IMR-90 (cell line): ENCODE results near the gene IFIT1B. TPM values are rescaled to one million over a fixed set of nuclear protein-coding genes. Genes with fewer than 3 reads are reported as not detected.

Experiments
- ATAC-seq: fragments of 200-7000 bp; cut with Tn5 transposase; 2 replicates; pipeline ENCODE4 v1.9.1; 2020; ENCODE audit warnings: low read depth, mild to moderate bottlenecking, moderate library complexity
- BruUV-seq: library from RNA; stranded (reverse); fragments of 400-500 nt; replicated peaks from 2 replicates; lab custom pipeline; 2021; lab: Mats Ljungman, UMichigan
- CTCF ChIA-PET: fragments of 300-600 bp; formaldehyde crosslinking; extraction: SDS; loops from one replicate; lab custom pipeline; 2021; ENCODE audit warnings: antibody characterized with exemption; lab: Yijun Ruan, JAX
- POLR2A ChIA-PET: fragments of 300-600 bp; sonication (Branson Sonifier 250); formaldehyde crosslinking; loops from one replicate; lab custom pipeline; 2022; ENCODE audit warnings: antibody characterized with exemption; ENCODE audit not compliant: unreplicated experiment; lab: Charles Lee
- DNase-seq: peaks from one replicate; pipeline ENCODE4 v3.0.0; 2013
- H2AFZ ChIP-seq: replicated peaks from 2 replicates; pipeline ENCODE3; 2013; ENCODE audit warnings: low read length, mild to moderate bottlenecking; ENCODE audit not compliant: poor library complexity
- H2AK5ac ChIP-seq: 2 replicates; pipeline ENCODE4 v1.6.1; 2013; ENCODE audit warnings: low read depth, low read length, inconsistent platforms
- H2AK9ac ChIP-seq: replicated peaks from 2 replicates; pipeline ENCODE3; 2013; ENCODE audit warnings: mild to moderate bottlenecking, low read depth, low read length, moderate library complexity; ENCODE audit not compliant: poor library complexity
- H2BK120ac ChIP-seq: 2 replicates; pipeline ENCODE4 v1.6.1; 2013; ENCODE audit warnings: low read depth, low read length, inconsistent platforms
- H2BK15ac ChIP-seq: 3 replicates; pipeline ENCODE4 v1.6.1; 2013; ENCODE audit warnings: low read depth, low read length, inconsistent platforms
- H2BK20ac ChIP-seq: 2 replicates; pipeline ENCODE4 v1.6.1; 2013; ENCODE audit warnings: low read depth, mild to moderate bottlenecking, inconsistent platforms, low read length, moderate library complexity
- H2BK5ac ChIP-seq: 2 replicates; pipeline ENCODE4 v1.6.1; 2013; ENCODE audit warnings: mild to moderate bottlenecking, low read depth, low read length, inconsistent platforms; ENCODE audit not compliant: poor library complexity, severe bottlenecking
- H3K14ac ChIP-seq: replicated peaks from 2 replicates; pipeline ENCODE4 v1.6.1; 2013; ENCODE audit warnings: low read depth, low read length, inconsistent platforms
- H3K18ac ChIP-seq: 2 replicates; pipeline ENCODE4 v1.6.1; 2013; ENCODE audit warnings: low read depth, low read length, control low read depth
- H3K23ac ChIP-seq: 2 replicates; pipeline ENCODE4 v1.6.1; 2013; ENCODE audit warnings: low read depth, low read length, inconsistent platforms
- H3K27ac ChIP-seq: 2 replicates; pipeline ENCODE4 v1.5.1; 2013; ENCODE audit warnings: mild to moderate bottlenecking, control low read depth, low read length; ENCODE audit not compliant: insufficient read depth
- H3K27me3 ChIP-seq: 2 replicates; pipeline ENCODE4 v1.6.1; 2013; ENCODE audit warnings: low read length; ENCODE audit not compliant: control insufficient read depth, insufficient read depth
- H3K36me3 ChIP-seq: 2 replicates; pipeline ENCODE4 v1.6.1; 2013; ENCODE audit warnings: low read length, mixed read lengths; ENCODE audit not compliant: control insufficient read depth, insufficient read depth
- H3K4ac ChIP-seq: 2 replicates; pipeline ENCODE4 v1.6.1; 2013; ENCODE audit warnings: low read depth, low read length, inconsistent platforms
- H3K4me1 ChIP-seq: 2 replicates; pipeline ENCODE4 v1.6.1; 2013; ENCODE audit warnings: low read length, mixed read lengths; ENCODE audit not compliant: control insufficient read depth, insufficient read depth
- H3K4me2 ChIP-seq: 2 replicates; pipeline ENCODE4 v1.6.1; 2013; ENCODE audit warnings: low read depth, mild to moderate bottlenecking, control low read depth, low read length, moderate library complexity
- H3K4me3 ChIP-seq: 2 replicates; pipeline ENCODE4 v1.5.1; 2013; ENCODE audit warnings: low read depth, mild to moderate bottlenecking, control low read depth, low read length, moderate library complexity; ENCODE audit not compliant: insufficient read depth
- H3K56ac ChIP-seq: 2 replicates; pipeline ENCODE4 v1.6.1; 2013; ENCODE audit warnings: low read length, inconsistent platforms; ENCODE audit not compliant: insufficient read depth; ENCODE audit errors: extremely low read depth
- H3K79me1 ChIP-seq, 2 experiments: 2 replicates each; pipeline ENCODE4 v1.6.1; 2013; ENCODE audit warnings: low read length in 2 of 2, inconsistent platforms in 1 of 2, low read depth in 1 of 2
- H3K9ac ChIP-seq: 2 replicates; pipeline ENCODE4 v1.6.1; 2013; ENCODE audit warnings: low read depth, low read length, control low read depth
- H3K9me1 ChIP-seq: 2 replicates; pipeline ENCODE4 v1.6.1; 2013; ENCODE audit warnings: low read length, inconsistent platforms; ENCODE audit not compliant: insufficient read depth
- H3K9me3 ChIP-seq: 2 replicates; pipeline ENCODE4 v1.6.1; 2013; ENCODE audit warnings: low read length; ENCODE audit not compliant: control insufficient read depth, insufficient read depth
- H4K20me1 ChIP-seq: 2 replicates; pipeline ENCODE4 v1.6.1; 2013; ENCODE audit warnings: low read length, inconsistent platforms; ENCODE audit not compliant: insufficient read depth
- H4K5ac ChIP-seq: 2 replicates; pipeline ENCODE4 v1.6.1; 2013; ENCODE audit warnings: mild to moderate bottlenecking, low read depth, low read length, control low read depth
- H4K8ac ChIP-seq, 2 experiments: 2 replicates each; pipeline ENCODE4 v1.6.1; 2013; ENCODE audit warnings: low read depth in 2 of 2, low read length in 2 of 2, control low read depth in 1 of 2, inconsistent platforms in 1 of 2
- H4K91ac ChIP-seq: 2 replicates; pipeline ENCODE4 v1.6.1; 2013; ENCODE audit warnings: low read depth, low read length, inconsistent platforms; ENCODE audit not compliant: insufficient read depth
- CEBPB ChIP-seq: IDR thresholded peaks from 2 replicates; pipeline ENCODE4 v1.6.1; 2012; ENCODE audit warnings: low read depth, low read length, improper control_type of control experiment
- NFE2L2 ChIP-seq: fragments of 150-350 bp; IDR thresholded peaks from 2 replicates; pipeline ENCODE4 v1.6.1; 2016; ENCODE audit warnings: low read depth, mild to moderate bottlenecking, low read length
- WGBS, 2 experiments: methylation state at CpG; one replicate each; pipeline versions ENCODE4 v1.1.5 to v1.1.7; 2013; ENCODE audit warnings: missing lambda C conversion rate in 2 of 2; ENCODE audit not compliant: insufficient read length in 1 of 2; ENCODE audit errors: extremely low coverage in 2 of 2; 5-methylcytosine and 5-hydroxymethylcytosine counted together
- dilution Hi-C: fragments of 300-500 bp; cut with HindIII; formaldehyde crosslinking; loops from one replicate; pipeline ENCODE4 v1.14.3; 2018; ENCODE audit warnings: low sequenced_read_pairs; ENCODE audit not compliant: unreplicated experiment
- in situ Hi-C: fragments of 300-500 bp; cut with MboI; formaldehyde crosslinking; loops from 3 replicates; pipeline ENCODE4 v1.14.3; 2019; ENCODE audit warnings: low sequenced_read_pairs, inconsistent platforms, mixed read lengths
- intact Hi-C: fragments of 100-400 bp; cut with micrococcal nuclease; formaldehyde crosslinking; loops from 2 replicates; pipeline ENCODE4 v1.10.0; 2022
- polyA plus RNA-seq, 3 experiments: library from polyadenylated mRNA; depleted of rRNA; stranded (reverse); fragments of >200 nt; gene quantifications; 2 replicates each; pipeline ENCODE4 v1.2.3, GENCODE V29; 2012; ENCODE audit warnings: low replicate concordance in 1 of 3
- total RNA-seq: library from RNA; depleted of rRNA; stranded (reverse); fragments of >200 nt; gene quantifications from 2 replicates; pipeline ENCODE4 v1.2.3, GENCODE V29; 2012

IFIT1B gene
- total and polyA plus RNA-seq, 2 of the 4 experiments (the other 2 are of a cell fraction), result not detected

GRCh38 chr10:89355394-89355931 is 22.4 kb upstream of the IFIT1B start:
- DNase-seq (peak; percentile 85), ATAC-seq (no peak)
- CTCF ChIA-PET, result interaction anchor here (1.1 kb wide), 1 partner anchor 24 kb away, joined by 3 read pairs; no protein-coding TSS in a partner anchor
- no peak overlapping the region for H2BK120ac ChIP-seq
- H3K79me1 ChIP-seq, result no peaks in the 10 kb centered on the region
- no peak overlapping the region for H2AK9ac ChIP-seq
- BruUV-seq, result no TSS peak
- H4K91ac ChIP-seq, result no peak overlapping the region
- no peak overlapping the region for H3K27ac ChIP-seq
- no peak overlapping the region for H3K4me3 ChIP-seq
- no peak for TF ChIP-seq NFE2L2
- peak; percentile 19; the same call in 1 of the 2 replicates for TF ChIP-seq CEBPB
- H2BK20ac ChIP-seq, result peak overlapping the region; percentile 15; the same call in 1 of the 2 replicates
- no peak overlapping the region for H2AK5ac ChIP-seq
- in situ Hi-C loops (no loop called here), intact Hi-C loops (no loop called here), dilution Hi-C loops (no loop called here)
- no peak overlapping the region for H3K18ac ChIP-seq
- H2BK5ac ChIP-seq, result peak overlapping the region; percentile 60
- H3K14ac ChIP-seq, result peak overlapping the region; percentile 18; the same call in 1 of the 2 replicates
- H3K9me1 ChIP-seq, result peaks cover 8% of the 10 kb centered on the region
- H4K5ac ChIP-seq, result no peak overlapping the region
- no peak overlapping the region for H3K9ac ChIP-seq
- H4K8ac ChIP-seq, result no peak overlapping the region
- POLR2A ChIA-PET, result no interaction called here
- H4K20me1 ChIP-seq, result no peaks in the 10 kb centered on the region
- H3K4me1 ChIP-seq, result peaks cover 18% of the 10 kb centered on the region
- no peak overlapping the region for H2AFZ ChIP-seq
- no CpG with 5 or more reads among the region's 2 CpGs for WGBS, 2 experiments
- no peaks in the 10 kb centered on the region for H3K36me3 ChIP-seq
- no peaks in the 10 kb centered on the region for H3K27me3 ChIP-seq
- H3K4me2 ChIP-seq, result no peak overlapping the region
- no peak overlapping the region for H3K23ac ChIP-seq
- H2BK15ac ChIP-seq, result no peak overlapping the region
- H3K9me3 ChIP-seq, result no peaks in the 10 kb centered on the region
- no peak overlapping the region for H3K56ac ChIP-seq
- H3K4ac ChIP-seq, result peak overlapping the region; percentile 9; the same call in 1 of the 2 replicates
